GM20431 (cell line): Measurements from ENCODE around the gene SSTR5.

Source experiments
- in situ Hi-C: fragments of 300-500 bp; cut with MseI, MboI; formaldehyde crosslinking; loops from one replicate; pipeline ENCODE4 v1.15.0; 2020; ENCODE audit warnings: low sequenced_read_pairs; ENCODE audit not compliant: unreplicated experiment

The SSTR5 gene

GRCh38 chr16:1053700-1054368 lies 18.7 kb upstream of the SSTR5 start:
- in situ Hi-C loops = no loop called here

- in situ Hi-C loops = no loop called here
These were observed 17.6 kb upstream of the SSTR5 start for GRCh38 chr16:1054660-1055556.

- in situ Hi-C loops = no loop called here
These were observed 17.0 kb upstream of the SSTR5 start for GRCh38 chr16:1055557-1055924.

- in situ Hi-C loops = no loop called here
These were observed 16.4 kb upstream of the SSTR5 start for GRCh38 chr16:1056196-1056595.

GRCh38 chr16:1057252-1057932 lies 15.2 kb upstream of the SSTR5 start:
- in situ Hi-C loops = no loop called here

GRCh38 chr16:1058216-1058615 lies 14.3 kb upstream of the SSTR5 start:
- in situ Hi-C loops = no loop called here

GRCh38 chr16:1059310-1059709 lies 13.2 kb upstream of the SSTR5 start:
- in situ Hi-C loops = no loop called here

- in situ Hi-C loops = no loop called here
These were observed 11.9 kb upstream of the SSTR5 start for GRCh38 chr16:1060416-1061340.

GRCh38 chr16:1061769-1062505 lies 10.6 kb upstream of the SSTR5 start:
- in situ Hi-C loops = no loop called here

- in situ Hi-C loops = no loop called here
These were observed 9.7 kb upstream of the SSTR5 start for GRCh38 chr16:1062895-1063294.

- in situ Hi-C loops = no loop called here
These were observed 8.8 kb upstream of the SSTR5 start for GRCh38 chr16:1063728-1064127.

GRCh38 chr16:1065469-1066128 lies 6.9 kb upstream of the SSTR5 start:
- in situ Hi-C loops = no loop called here

GRCh38 chr16:1066584-1067172 lies 5.9 kb upstream of the SSTR5 start:
- in situ Hi-C loops = no loop called here

GRCh38 chr16:1067629-1068028 lies 4.9 kb upstream of the SSTR5 start:
- in situ Hi-C loops = no loop called here

- in situ Hi-C loops = no loop called here
These were observed 4.1 kb upstream of the SSTR5 start for GRCh38 chr16:1068451-1068850.

- in situ Hi-C loops = no loop called here
These were observed 3.4 kb upstream of the SSTR5 start for GRCh38 chr16:1069154-1069553.

- in situ Hi-C loops = no loop called here
These were observed 2.3 kb upstream of the SSTR5 start for GRCh38 chr16:1070084-1070863.
